Stimulated activated CD4-positive, alpha-beta T cell treated with anti-CD3 and anti-CD28 coated beads, Interleukin-15, amount 100 ng/mL, for 1 hour (primary cell): ENCODE data around the gene DNA2.

Experiments used
- DNase-seq, 2 donors: peaks; one replicate each; pipeline ENCODE4 v3.0.0-alpha.2; 2020; ENCODE audit warnings: low read depth in 1 of 2, low spot score in 1 of 2

Gene DNA2

DNA sequence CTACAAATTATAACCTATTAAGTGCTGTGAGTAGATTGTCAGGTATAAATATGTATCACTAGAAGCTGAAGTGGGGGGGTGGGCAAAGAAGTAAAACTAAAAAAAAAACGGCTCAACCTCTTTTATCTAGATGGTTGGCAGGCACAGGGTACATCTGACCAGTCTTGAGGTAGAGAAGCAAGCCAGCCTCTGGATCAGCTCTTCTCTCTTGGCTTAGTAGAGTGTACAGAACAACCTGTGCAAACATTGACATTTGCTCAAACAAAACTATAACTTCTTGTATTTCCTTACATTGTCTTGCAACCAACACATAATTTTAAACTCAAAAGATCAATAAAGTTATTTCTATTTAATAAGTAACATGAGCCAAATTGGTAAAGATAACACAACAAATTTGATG is 25.6 kb downstream of the DNA2 start:
- DNase-seq: no peak

DNA sequence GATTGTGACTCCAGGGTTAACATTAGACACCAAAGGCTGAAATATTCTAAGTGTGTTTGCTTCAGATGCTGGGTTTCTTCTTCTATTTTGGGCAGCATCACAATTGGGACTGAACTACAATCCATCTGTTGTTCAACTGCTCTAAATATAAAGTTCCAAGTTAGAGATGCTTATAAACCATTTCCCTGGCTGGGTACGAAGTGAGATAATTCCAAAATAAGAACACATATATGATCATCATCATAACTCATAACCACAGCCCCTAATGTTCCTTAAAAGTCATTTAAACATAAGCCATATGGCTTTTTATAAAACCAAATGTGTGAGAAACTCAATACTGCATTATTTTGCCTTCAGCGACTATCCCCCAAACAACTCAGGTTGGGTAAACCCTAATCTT is 28.8 kb downstream of the DNA2 start:
- DNase-seq: no peak

DNA sequence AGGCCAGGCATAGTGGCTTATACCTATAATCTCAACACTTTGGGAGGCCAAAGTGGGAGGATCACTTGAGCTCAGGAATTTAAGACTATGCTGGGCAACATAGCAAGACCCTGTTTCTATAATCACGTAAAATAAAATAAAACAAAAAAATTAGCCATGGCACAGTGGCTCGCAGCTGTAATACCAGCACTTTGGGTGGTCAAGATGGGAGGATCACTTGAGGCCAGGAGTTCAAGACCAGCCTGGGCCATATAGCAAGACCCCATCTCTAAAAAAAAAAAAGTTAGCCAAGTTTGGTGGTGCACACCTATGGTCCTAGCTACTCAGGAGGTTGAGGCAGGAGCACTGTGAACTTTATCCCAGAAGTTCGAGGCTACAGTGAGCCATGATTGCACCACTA is 30.9 kb downstream of the DNA2 start:
- no peak for DNase-seq

DNA sequence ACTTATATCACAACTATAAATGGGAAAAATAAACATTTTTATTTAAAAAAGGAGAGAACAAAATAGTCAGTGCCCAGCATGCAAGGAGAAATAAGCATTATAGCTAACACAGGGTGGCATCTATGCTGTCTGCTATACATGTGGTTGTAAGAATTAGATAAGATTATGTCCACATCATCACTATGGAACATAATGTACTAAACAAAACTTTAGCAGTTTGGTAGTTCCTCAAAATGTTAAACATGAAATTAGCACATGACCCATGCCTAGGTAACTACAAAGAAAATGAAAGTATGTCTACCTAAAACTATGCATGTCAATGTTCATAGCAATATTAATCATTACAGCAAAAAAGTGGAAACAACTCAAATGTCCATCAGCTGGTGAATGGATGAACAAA is 36.0 kb downstream of the DNA2 start:
- DNase-seq: no peak

DNA sequence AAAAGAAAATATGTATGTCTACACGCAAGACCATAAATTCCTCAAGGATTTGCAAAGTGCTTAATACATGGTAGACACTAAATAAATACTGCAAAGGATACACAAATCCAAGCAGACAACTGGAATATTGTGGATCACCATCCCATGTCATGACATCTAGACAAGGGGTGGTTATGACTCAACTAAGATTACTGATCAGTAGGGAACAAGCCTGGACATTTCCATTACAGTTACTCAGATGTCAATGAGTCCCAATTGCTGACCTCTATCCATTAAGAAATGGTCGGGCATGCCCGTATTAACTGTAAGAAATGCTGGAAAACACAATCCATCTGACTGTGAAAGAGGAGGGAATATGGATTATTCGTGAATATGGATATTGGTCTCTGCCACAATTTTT is 37.1 kb downstream of the DNA2 start:
- no peak for DNase-seq

DNA sequence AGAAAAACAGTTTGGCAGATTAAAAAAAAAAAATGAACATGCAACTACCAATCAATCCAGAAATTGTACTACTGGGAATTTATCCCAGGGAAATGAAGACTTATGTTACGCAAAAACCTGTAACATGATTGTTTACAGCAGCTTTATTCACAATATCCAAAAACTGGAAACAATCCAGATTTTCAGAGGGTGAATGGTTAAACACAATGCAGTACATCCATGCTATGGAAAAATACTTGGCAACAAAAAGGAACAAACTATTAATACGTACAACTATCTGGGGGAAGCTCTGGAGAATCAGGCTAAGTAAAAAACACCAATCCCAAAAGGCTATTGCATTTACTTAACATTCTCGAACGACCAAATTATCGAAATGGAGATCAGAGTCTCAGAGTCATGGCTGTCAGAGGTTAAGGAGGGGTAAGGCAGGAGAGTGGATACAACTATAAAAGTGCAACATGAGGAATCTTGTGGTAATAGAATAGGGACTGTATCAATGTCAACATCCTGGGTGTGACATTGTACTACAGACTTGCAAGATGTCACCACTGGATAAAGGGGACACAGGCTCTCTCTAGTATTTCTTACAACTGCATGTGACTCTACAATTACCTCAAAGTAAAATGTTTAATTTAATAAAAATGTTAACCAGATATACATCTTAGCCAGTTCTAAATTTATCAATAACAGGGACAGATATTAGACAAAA is 43.2 kb downstream of the DNA2 start:
- DNase-seq: no peak

DNA sequence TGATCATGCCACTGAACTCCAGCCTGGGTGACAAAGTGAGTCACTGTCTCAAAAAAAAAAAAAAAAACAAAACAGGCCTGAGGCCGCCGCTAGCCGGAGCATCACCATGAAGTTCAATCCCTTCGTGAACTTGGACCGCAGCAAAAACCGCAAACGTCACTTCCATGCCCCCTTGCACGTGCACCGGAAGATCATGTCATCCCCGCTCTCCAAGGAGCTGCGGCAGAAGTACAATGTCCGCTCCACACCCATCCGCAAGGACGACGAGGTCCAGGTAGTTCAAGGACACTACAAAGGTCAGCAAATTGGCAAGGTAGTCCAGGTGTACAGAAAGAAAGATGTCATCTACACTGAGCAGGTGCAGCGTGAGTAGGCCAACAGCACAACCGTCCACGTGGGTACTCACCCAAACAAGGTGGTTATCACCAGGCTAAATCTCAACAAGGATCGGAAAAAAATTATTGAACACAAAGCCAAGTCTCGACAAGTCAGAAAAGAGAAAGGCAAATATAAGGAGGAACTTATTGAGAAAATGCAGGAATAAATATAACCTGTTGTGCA is 47.2 kb downstream of the DNA2 start:
- no peak for DNase-seq

DNA sequence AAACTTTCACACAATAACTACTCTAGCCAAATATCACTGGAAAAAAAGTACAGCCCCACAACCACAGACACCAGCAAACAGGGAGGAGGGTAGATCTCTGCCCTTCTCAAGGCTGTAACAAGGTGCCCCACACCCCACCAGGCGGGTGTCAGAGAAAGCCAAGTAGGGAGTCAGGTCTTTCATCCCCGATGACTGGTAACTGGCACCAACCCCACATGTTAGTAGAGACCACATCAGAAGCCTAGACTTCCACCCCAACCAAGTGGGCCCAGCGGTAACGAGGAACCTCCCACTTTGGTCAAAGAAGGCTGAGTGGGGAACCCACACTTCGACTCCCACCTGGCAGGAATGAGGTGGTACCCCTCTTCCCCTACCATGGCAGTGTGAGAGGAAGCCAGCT is 48.3 kb downstream of the DNA2 start:
- no peak for DNase-seq

DNA sequence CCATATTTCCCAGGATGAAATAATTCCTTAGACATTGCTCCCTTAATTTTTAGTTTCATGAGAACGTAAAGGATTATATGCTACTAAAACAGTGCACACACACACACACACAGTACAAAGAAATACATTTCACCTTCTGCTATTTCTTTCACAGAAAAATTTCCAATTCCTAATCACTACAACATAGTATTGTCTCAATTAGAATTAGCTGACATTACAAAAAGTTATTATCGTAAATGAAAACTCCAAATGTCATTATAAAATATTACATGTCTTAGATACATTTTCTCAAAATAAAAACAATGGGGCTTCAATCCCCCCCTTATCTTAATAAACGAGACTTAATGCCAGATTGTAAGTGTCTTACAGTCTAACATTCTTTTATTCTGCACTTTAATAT is 52.4 kb downstream of the DNA2 start:
- DNase-seq: no peak

DNA sequence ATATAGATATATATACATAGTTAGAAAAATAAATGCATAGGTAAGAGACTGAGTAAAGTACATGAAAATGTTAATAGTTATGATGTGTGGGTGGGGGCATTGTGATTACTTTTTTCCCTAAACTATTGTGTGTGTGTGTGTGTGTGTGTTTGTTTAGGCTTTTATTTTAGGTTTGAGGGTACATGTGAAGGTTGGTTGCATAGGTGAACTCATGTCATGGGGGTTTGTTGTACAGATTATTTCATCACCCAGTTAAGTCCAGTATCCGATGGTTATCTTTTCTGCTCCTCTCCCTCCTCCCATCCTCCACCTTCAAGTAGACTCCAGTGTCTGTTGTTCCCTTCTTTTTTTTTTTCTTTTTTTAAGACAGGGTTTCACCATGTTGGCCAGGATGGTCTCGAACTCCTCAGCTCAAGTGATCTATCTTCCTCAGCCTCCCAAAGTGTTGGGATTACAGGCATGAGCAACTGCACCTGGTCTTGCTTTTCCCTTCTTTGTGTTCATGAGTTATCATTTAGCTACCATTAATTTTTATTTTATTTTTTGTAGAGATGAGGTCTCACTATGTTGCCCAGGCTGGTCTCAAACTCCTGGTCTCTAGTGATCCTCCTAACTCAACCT is 62.8 kb downstream of the DNA2 start:
- no peak for DNase-seq

DNA sequence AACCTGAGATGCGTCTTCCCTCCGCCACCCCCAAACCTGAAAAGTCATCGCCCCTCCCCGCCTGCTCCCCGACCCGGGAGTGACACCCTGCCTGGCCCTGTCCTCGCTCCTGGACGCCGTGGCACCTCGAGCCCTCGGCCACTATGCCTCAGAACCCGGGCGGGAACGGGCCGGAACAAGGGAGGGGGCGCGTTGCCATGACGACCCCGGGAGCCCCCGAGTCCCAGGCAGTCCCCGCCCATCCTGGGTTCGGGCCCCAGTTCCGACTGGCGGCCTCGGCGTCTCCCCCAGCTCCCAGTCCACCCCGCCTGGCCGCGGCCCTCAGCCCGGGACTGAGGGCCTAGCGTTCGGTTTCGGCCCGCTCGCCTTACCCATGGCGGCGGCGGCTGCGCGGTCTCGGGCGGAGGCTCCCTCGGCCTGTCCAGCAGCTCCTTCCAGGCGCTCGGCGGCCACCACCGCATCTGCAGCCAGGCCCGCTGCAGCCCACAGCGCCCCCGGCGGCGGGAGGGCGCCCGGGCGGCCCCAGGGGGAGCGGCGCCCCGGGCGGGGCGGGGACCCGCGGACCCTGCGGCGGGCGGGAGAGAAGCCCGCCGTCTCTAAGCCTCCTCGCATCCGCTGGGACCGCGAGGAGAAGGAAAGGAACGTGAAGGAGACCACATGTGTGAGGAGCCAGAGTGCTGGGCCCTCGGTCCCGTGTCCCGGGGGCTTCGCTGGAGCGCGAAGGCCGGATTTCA is 64.8 kb downstream of the DNA2 start, which contains the start of gene RUFY2:
Gene RUFY2, minus strand, starts transcription at position 463 of the 734 bp plus-strand sequence. Its CDS starts 88 bp downstream, at position 375.
- peak; percentile 64 to 74 for DNase-seq

DNA sequence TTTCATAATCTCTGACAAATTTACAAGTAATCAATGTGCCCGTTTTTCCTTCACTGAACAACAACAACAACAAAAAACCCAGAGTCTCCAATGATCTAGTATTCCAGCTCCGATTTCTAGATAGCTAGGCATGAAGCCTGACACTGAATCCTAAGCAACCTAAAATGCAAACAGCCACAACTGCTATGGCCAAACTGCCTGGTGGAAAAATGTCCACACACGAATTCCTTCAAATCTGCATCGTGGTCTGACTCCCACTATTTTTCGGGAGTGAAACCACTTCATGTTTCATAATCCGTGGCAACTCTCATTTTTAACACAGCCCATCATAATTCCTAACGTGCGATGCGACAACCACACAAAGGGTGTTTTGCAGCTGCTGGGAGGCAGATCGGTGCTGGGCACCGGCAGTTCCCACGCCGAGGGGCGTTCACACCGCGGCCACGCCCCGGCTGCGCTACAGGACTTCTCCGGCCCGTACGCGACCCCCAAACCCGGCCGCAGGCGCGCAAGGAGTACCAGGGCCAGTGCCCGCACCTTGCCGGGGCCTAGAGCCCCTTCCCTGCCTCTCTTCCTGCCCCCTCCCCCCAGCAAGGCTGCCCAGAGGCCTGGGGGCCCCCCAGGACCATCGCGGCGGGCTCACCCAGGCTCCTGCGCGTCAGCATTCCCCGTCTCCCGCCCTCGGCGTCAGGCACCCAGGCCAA is 65.5 kb downstream of the DNA2 start:
- peak in 1 of 2 donors; percentile 18 for DNase-seq

DNA sequence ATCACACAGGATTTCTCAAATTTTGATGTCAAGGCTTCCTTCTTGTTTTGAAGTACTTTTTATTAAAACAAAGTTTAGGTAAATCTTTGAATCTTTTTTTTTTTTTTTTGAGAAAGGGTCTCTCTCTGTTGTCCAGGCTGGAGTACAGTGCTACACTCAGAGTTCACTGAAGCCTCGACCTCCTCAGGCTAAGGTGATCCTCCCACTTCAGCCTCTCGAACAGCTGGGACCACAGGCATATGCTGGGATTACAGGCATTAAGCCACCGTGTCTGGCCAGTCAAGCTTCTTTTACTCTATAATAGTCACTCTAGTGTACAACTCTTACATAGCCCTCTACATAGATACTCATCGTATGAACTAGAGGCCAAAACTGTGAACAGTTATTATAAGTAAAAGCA is 68.1 kb downstream of the DNA2 start:
- no peak for DNase-seq

DNA sequence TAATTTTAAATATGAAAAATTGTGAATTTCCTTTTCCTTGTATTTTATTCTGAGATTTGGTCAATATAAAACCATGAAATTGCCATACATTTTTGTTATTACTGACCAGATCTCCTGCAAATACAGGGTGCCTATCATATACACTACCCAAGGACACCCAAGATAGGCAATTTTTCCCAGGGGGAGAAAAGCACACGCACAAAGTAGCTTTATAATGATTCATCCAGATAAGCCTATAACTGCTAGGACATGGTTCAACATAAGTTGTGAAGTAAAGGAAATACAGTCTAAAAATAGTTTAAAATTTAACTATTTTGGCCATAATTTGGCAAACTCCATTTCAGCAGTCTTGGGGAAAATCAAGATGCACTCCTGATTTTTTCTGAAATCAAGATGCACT is 69.5 kb downstream of the DNA2 start:
- no peak for DNase-seq

DNA sequence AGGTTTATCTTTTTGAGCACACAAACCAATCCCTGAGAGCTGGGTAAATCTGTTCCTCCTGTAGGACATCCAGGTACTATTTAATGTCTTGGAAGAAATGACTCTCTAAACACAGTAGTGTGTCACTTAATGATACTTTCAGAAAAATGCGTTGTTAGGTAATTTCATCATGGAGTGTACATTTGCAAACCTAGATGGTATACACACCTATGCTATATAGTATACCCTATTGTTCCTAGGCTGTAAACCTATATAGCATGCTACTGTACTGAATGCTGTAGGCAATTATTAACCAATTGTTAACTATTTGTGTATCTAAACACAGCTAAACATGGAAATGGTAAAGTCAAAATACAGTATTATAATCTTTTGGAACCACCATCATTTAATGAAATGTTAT is 74.8 kb downstream of the DNA2 start:
- DNase-seq: no peak

DNA sequence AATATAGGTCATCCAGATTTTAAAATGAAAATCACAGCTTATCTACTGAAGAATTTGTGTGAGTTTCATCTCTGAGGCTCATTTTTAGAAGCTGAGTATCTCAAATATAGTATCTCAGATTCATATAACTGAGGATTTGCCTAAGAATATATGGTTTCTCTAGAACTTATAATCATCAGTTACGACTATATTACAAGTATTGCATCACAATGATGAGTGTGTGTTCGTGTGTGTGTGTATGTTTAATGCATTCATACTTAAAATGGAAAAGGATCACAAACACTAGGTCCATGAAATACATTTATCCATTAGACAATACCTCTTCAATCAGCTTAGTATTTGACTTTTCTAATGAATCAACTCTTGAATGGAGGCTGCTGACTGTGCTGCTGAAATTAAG is 86.0 kb downstream of the DNA2 start:
- no peak for DNase-seq

DNA sequence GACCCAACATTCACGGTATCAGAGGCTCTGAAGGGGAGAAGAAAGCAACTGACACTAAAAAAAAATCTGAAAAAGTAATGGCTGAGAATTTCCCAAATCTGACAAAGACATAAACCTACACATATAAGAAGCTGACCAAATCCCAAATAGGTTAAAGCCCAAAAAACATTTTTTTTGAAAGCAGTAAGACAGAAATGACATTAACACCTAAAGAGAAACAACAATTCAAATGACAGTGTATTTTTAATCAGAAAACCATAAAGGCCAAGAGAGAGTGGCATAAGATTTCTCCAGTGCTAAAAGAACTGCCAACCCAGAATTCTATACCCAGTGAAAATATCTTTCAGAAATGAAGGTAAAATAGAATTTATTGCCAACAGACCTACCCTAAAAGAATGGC is 100.2 kb downstream of the DNA2 start:
- DNase-seq: no peak

DNA sequence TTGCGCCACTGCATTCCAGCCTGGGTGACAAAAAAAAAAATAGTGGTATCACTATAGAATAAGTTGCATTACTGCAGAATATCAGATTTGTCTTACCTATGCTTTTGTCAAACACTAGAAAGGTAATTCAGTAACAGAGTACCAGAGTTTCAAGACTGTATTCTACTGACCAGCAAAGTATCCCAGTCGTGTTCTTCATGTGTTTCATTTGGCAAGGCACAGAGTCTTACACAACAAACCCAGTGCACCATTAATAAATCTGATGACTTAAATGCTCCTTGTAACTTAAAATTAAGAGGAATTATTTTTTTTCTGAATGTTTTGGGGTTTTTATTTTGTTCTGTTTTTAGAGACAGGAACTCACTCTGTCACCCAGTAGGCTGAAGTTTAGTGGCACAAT is 104.7 kb downstream of the DNA2 start:
- no peak for DNase-seq

DNA sequence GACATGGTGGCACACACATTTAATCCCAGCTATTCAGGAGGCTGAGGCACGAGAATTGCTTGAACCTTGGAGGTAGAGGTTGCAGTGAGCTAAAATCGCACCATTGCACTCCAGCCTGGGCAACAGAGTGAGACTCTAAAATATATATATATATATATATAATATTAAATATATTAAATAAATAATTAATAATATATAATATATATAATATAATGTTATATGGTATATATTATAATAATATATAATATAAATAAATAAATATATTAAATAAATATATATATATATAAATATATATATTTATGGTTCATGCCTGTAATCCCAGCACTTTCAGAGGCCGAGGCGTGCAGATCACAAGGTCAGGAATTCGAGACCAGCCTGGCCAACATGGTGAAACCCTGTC is 105.2 kb downstream of the DNA2 start:
- DNase-seq: no peak

DNA sequence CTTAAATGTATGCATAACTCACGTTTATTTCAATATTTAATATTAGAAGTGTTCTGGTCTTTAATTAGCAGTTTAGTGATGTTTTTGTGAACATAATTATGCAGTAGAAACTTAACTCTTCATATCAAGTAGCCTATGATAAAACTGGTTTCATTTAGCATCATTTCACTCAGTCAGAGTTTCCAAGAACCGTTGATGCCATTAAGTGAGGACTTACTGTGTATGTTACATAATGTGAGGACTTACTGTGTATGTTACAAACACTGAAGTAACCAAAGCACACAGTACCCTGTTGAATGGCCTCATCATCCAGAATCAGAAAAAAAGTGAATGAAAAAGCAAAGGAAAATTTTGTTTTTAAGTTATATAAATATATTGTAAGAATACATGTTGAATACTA is 106.2 kb downstream of the DNA2 start:
- no peak for DNase-seq

DNA sequence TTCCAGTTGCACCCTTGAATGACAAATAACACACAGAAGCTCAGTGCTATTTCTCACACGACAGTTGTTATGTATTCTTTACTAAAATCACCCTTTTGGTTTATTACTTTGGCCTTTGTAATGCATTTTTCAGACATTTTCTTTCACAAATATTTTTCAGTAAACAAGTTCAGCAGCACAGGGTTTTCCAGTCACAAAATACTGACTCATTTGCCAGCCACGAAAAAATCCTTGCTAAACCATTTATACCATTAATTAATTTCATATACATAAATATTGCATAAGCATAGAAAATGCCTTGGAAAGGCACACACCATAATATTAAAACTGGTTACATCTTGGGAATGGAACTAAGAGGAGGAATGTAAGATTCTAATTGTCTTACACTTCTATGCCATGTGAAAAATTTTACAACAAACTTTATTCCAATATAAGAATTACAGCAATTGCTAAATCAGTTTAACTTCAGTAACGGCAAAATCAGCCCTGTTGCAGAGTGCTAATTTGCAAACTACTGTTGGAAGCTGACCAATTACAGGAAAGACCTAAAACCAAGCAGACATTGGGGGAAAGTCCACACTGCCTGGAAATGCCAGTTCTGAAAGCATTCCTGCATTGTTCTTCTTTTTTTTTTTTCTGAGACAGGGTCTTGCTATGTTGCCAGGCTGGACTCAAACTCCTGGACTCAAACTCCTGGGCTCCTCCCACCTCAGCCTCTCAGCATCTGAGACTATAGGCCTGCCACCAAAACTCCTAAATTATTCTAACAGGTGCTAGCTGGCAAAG is 107.5 kb downstream of the DNA2 start:
- DNase-seq: no peak
